Suprapubic skin (tissue), 4 donors: ENCODE results near the gene RING1. TPM values are rescaled to one million over a fixed set of nuclear protein-coding genes. Genes with fewer than 3 reads are reported as not detected.
A peak's percentile ranks its signal among the peaks of the same experiment; 100 is the strongest.

ENCODE experiments used
- DNase-seq, 2 donors: peaks; one replicate each; pipeline ENCODE4 v3.0.0-alpha.2; 2019; ENCODE audit warnings: low spot score in 2 of 2
- H3K27ac ChIP-seq: fragments of 200-600 bp; sonication (generic); one replicate; pipeline ENCODE4 v1.5.1; 2019
- H3K27me3 ChIP-seq: fragments of 200-600 bp; sonication (generic); one replicate; pipeline ENCODE4 v1.5.1; 2019
- H3K36me3 ChIP-seq: fragments of 200-600 bp; sonication (generic); one replicate; pipeline ENCODE4 v1.5.1; 2019
- H3K4me1 ChIP-seq: fragments of 200-600 bp; sonication (generic); one replicate; pipeline ENCODE4 v1.5.1; 2019
- H3K4me3 ChIP-seq: fragments of 200-600 bp; sonication (generic); one replicate; pipeline ENCODE4 v1.5.1; 2019; ENCODE audit warnings: mild to moderate bottlenecking
- H3K9me3 ChIP-seq: fragments of 200-600 bp; sonication (generic); one replicate; pipeline ENCODE4 v1.5.1; 2019
- EP300 ChIP-seq: sonication (generic); formaldehyde crosslinking; IDR thresholded peaks from one replicate; pipeline ENCODE4 v1.6.1; 2017; ENCODE audit warnings: antibody characterized with exemption
- POLR2A ChIP-seq, 2 donors: fragments of 450-650 bp; IDR thresholded peaks; one replicate each; pipeline ENCODE4 v1.6.1; 2017; ENCODE audit warnings: antibody characterized with exemption in 2 of 2, mild to moderate bottlenecking in 2 of 2, moderate library complexity in 2 of 2
- POLR2AphosphoS5 ChIP-seq, 3 donors: sonication (generic); formaldehyde crosslinking; IDR thresholded peaks; one replicate each; pipeline ENCODE4 v1.6.1; 2017; ENCODE audit warnings: antibody characterized with exemption in 3 of 3
- WGBS: methylation state at CpG from one replicate; pipeline ENCODE4 v1.1.5; 2018; 5-methylcytosine and 5-hydroxymethylcytosine counted together
- total RNA-seq, 4 donors: library from RNA; depleted of rRNA; stranded (reverse); fragments of >200 nt; gene quantifications; one replicate each; pipeline ENCODE4 v1.1.0, GENCODE V29; 2016
- TF ChIP-seq, protein P1 (sequence below), 2 donors: fragments of 200-600 bp in 1 of 2; fragments of 450-650 bp in 1 of 2; sonication (generic) in 1 of 2; IDR thresholded peaks; one replicate each; pipeline ENCODE4 v1.5.1; 2016 to 2019; ENCODE audit warnings: antibody characterized with exemption in 2 of 2, mild to moderate bottlenecking in 1 of 2, moderate library complexity in 1 of 2

RING1 gene
- total RNA-seq, 4 donors from 2014 or later: 11.5 to 18.1 (median 14.9) TPM

DNA sequence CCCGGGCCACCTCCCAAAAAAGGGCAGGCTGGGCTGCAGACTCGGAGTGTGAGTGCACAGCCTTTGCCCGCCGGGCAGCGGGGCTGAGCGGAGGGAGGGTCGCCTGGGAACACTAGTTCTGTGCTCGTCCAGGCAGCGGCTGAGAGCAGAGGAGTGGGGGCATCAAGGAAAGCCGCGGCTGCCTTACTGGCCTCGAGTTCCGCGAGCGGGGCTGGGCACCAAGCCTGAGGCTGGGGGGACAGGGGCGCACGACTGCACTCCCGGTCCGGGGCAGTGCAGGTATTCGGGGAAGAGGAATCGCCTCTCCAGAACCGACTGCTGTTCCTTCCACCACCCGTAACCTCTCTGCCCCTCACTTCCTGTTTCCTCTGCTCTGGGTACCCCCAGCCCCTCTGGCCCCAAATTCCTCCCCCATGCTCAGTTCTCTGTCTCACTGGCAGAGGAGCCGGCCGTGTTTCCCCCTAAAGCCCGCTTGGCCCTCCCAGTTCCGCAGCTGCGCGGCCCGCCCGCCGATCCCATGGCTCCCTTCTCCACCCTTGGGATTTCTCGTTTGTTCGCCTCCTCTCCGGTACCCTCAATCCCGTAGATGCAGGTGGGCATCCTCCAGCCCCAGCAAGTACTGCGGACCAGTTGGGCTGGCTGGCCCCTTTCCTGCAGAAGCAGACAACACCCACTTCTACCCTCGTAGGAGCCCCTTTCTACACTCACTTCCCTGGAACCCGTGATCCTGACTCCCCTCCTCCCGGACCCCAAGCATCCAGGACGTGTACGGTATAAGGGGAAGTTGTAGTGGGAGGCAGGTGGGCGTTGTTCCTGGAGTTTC is 5.1 kb downstream of the RING1 start:
- no peaks in the 10 kb centered on the region for H3K9me3 ChIP-seq
- peaks cover 29% of the 10 kb centered on the region for H3K4me1 ChIP-seq
- DNase-seq: peak in 1 of 2 donors; percentile 67
- peaks cover 2% of the 10 kb centered on the region for H3K36me3 ChIP-seq
- H3K27ac ChIP-seq: no peak overlapping the region
- no peaks in the 10 kb centered on the region for H3K27me3 ChIP-seq
- TF ChIP-seq EP300: no peak
- TF ChIP-seq, protein P1, sequence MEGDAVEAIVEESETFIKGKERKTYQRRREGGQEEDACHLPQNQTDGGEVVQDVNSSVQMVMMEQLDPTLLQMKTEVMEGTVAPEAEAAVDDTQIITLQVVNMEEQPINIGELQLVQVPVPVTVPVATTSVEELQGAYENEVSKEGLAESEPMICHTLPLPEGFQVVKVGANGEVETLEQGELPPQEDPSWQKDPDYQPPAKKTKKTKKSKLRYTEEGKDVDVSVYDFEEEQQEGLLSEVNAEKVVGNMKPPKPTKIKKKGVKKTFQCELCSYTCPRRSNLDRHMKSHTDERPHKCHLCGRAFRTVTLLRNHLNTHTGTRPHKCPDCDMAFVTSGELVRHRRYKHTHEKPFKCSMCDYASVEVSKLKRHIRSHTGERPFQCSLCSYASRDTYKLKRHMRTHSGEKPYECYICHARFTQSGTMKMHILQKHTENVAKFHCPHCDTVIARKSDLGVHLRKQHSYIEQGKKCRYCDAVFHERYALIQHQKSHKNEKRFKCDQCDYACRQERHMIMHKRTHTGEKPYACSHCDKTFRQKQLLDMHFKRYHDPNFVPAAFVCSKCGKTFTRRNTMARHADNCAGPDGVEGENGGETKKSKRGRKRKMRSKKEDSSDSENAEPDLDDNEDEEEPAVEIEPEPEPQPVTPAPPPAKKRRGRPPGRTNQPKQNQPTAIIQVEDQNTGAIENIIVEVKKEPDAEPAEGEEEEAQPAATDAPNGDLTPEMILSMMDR (IDR thresholded peaks at IDR 0.05): no peak
- no peak for TF ChIP-seq POLR2A (IDR thresholded peaks at IDR 0.05)
- no peak for TF ChIP-seq POLR2AphosphoS5 (IDR thresholded peaks at IDR 0.05)
- peak overlapping the region; percentile 56 for H3K4me3 ChIP-seq
- WGBS: under 1% methylated on average over 28 of the region's 43 CpGs

- 14% methylated on average over 9 of the region's 9 CpGs for WGBS
- Histone ChIP-seq H3K27ac (no peak overlapping the region), H3K4me1 (peaks cover 25% of the 10 kb centered on the region), H3K4me3 (peak overlapping the region; percentile 56), H3K36me3 (peaks cover 2% of the 10 kb centered on the region), H3K27me3 (no peaks in the 10 kb centered on the region), H3K9me3 (no peaks in the 10 kb centered on the region)
- TF ChIP-seq, protein P1 (IDR thresholded peaks at IDR 0.05): no peak
- no peak for TF ChIP-seq POLR2AphosphoS5 (IDR thresholded peaks at IDR 0.05)
- TF ChIP-seq EP300: no peak
- no peak for TF ChIP-seq POLR2A (IDR thresholded peaks at IDR 0.05)
- peak in 1 of 2 donors; percentile 64 for DNase-seq
Observed at GRCh38 chr6:33213989-33214335, 5.7 kb downstream of the RING1 start.

DNA sequence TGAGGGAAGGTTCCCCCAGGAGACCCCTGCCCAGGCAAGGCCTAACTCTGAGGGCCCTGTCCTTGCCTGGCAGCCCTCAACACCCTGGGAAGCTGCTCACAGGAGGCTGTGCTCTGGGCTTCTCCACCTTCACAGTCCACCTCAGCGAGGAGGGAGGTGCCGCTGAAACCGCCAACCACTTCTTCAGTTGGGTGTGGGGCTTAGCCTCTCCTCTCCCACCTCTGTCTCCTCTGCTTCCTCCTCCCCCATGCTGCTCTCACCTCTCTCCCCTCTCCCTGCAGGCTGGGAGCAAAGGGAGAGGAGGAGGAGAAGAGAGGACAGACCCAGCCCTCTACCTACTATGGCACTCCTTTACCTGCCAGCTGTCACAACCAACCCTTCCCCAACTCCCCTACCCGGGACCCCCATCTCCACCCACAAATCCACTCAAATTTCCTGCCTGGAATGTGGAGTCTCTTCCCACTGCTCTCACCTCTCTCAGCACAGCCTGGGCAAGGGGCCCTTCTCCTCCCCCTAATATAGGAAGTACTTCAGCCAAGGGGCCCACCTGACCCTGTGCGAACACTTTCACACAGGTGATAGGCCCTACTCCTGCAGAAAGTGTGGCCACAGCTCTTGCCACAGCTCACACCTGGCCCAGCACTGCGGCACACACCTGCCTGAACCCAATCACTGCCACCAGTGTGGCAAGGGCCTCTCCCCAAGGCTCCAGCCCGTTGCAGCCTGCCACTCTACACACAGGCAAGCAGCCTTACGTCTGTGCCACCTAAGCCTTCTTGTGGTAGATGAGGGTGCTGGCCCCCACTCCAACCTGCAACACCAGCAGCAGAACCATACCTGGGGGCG is 7.2 kb downstream of the RING1 start:
- DNase-seq: peak in 1 of 2 donors; percentile 54
- Histone ChIP-seq H3K9me3 (no peaks in the 10 kb centered on the region), H3K4me1 (peaks cover 22% of the 10 kb centered on the region), H3K27me3 (no peaks in the 10 kb centered on the region), H3K27ac (no peak overlapping the region), H3K4me3 (no peak overlapping the region), H3K36me3 (no peaks in the 10 kb centered on the region)
- no peak for TF ChIP-seq POLR2AphosphoS5 (IDR thresholded peaks at IDR 0.05)
- TF ChIP-seq, protein P1 (IDR thresholded peaks at IDR 0.05): no peak
- no peak for TF ChIP-seq EP300
- TF ChIP-seq POLR2A (IDR thresholded peaks at IDR 0.05): no peak
- WGBS: 81% methylated on average over 7 of the region's 9 CpGs

DNA sequence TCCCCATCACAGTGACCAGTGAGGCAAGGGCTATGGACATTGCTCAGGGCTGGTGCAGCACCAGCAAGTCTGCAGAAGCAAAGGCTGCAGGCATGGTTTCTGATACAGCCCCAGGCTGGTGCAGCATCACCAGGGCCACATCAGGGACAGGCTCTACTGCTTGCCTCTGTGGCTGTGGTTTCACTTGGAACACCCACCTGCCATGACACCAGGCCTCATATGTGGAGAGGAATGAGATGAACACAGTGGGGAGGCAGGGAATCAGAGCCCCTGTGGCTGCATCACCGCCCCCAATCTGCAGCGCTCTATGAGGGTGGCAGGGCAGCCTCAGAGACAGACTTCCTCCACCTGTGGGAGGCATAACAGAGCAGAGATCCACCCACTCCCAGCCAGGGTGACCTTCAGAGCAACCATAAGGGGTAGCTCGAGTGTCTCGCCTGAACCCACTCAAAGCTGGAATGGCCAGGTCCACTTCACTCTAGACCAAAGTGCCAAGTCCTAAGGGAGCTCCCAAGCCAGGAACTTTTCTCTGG is 7.9 kb downstream of the RING1 start:
- no peaks in the 10 kb centered on the region for H3K36me3 ChIP-seq
- no peaks in the 10 kb centered on the region for H3K9me3 ChIP-seq
- TF ChIP-seq POLR2AphosphoS5 (IDR thresholded peaks at IDR 0.05) (no peak), EP300 (no peak), POLR2A (IDR thresholded peaks at IDR 0.05) (no peak)
- TF ChIP-seq, protein P1 (IDR thresholded peaks at IDR 0.05): no peak
- peaks cover 3% of the 10 kb centered on the region for H3K27me3 ChIP-seq
- no peak overlapping the region for H3K27ac ChIP-seq
- 86% methylated on average over 2 of the region's 4 CpGs for WGBS
- no peak overlapping the region for H3K4me3 ChIP-seq
- H3K4me1 ChIP-seq: peaks cover 22% of the 10 kb centered on the region
- peak in 1 of 2 donors; percentile 48 for DNase-seq
